HG03342 (cell line): ENCODE results near the gene KLF9.
"Not testable (repeated sequence)": the region's sequence is repeated elsewhere in the genome, so short reads cannot be mapped to it uniquely, and the experiment has no call there.

Source experiments
- ATAC-seq: cut with Tn5 transposase; IDR thresholded peaks from one replicate; pipeline ENCODE4 v1.9.1; 2021; ENCODE audit warnings: mild to moderate bottlenecking, moderate library complexity; ENCODE audit not compliant: unreplicated experiment

KLF9 gene

DNA sequence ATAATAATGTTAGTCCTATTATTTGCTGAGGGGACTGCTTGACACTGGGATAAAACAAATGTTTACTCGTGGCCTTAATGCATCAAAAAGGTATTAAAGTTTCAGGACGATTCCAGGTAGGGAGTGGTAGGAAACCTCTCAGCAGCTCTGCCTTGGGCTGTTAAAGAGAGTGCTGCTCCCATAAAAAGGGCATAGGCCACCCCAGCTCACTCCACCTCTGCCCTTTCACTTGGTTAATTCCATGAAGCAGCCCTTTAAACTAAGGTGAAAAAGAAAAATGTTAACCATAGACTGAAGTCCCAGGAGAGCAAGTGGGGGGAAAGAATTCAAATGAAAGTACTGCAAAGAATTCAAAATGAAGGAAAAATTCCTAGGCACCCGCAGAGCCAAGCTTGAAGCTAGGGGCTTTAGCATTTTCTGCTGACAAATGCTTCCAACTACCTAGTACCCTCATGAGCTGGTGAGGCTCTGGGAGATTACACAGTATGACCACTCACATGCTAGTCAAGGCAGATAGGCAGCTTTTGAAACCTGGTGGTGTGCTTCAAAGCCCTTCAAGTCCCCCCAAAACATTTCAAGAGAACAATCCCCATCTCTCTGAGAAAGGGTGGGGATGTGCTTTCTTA is 8.5 kb downstream of the KLF9 start:
- no peak for ATAC-seq

DNA sequence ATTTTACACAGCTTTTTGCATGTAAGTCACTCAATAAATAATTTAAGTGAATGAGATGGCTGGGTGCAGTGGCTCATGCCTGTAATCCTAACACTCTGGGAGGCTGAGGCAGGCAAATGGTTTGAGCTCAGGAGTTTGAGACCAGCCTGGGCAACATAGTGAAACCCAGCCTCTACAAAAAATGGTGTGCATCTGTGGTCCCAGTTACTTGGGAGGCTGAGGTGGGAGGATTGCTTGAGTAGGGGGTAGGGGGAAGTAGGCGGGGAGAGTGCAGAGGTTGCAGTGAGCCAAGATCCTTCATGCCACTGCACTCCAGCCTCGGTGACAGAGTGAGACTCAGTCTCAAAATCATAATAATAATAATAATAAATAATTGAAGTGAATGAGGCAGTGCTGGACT is 10.2 kb downstream of the KLF9 start:
- ATAC-seq = no peak

GRCh38 chr9:70403618-70404025 is 10.8 kb downstream of the KLF9 start:
- ATAC-seq = no peak

DNA sequence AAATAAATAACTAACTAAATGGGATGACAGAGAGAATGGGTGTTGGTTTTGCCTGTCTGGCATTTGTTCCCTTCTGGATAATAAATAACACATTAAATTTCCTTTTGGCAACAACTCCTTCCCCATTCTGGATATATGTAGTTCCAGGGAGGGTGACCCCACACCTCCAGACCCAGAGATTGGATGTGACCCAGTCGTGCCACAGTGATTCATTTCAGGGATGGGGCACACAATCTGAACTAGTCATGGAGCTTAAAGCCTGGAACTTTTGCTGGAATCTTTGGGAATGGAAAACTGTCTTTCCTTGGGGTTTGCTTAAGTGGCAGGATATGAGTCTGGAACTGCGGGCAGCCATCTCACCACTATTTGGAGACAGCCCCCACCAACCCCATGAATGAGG is 11.3 kb downstream of the KLF9 start:
- no peak for ATAC-seq

DNA sequence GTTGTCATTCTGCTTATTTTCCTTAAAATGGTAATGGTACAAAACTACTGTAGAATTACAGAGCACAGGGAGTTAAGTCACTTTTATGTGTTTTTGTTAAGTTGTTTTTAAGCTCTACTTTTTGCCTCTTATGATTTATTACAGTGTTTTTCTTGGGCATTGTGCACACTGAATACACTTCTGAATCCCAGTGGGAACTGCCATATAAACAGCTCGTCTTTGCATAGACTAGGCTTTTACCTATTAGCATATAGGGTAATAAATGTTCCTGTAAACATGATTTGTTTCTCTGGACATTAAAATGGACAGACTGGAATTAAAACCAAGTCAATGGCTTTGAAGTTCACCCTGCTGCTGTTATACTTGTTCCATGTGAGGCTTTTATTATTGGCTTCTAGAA is 12.2 kb downstream of the KLF9 start:
- no peak for ATAC-seq

GRCh38 chr9:70401241-70401640 is 13.2 kb downstream of the KLF9 start:
- not testable (repeated sequence) for ATAC-seq

GRCh38 chr9:70400107-70400892 is 14.2 kb downstream of the KLF9 start:
- ATAC-seq = no peak

DNA sequence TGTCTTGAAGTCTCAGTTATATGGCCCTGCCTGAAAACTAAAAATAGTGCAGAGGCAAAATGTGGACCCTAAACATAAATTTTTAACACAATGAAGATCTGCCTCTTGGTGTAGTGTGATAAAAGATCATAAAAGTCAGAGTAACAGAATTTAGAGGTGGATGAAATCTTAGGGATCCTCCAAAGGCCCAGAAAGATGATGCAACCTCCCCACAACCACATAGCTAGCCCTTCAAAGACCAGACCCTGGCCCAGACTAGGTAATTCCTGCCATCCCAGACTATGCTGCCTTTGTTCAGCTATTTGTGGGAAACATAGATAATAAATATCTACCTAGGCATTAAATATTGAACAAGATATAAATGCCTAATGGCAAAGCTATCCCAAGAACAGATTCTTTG is 15.3 kb downstream of the KLF9 start:
- ATAC-seq = no peak

GRCh38 chr9:70398145-70398556 is 16.3 kb downstream of the KLF9 start:
- ATAC-seq = peak; percentile 99

GRCh38 chr9:70395652-70396051 is 18.8 kb downstream of the KLF9 start:
- no peak for ATAC-seq

- no peak for ATAC-seq
These were observed 21.6 kb downstream of the KLF9 start for GRCh38 chr9:70392850-70393249.

GRCh38 chr9:70392189-70392588 is 22.3 kb downstream of the KLF9 start:
- ATAC-seq = no peak

DNA sequence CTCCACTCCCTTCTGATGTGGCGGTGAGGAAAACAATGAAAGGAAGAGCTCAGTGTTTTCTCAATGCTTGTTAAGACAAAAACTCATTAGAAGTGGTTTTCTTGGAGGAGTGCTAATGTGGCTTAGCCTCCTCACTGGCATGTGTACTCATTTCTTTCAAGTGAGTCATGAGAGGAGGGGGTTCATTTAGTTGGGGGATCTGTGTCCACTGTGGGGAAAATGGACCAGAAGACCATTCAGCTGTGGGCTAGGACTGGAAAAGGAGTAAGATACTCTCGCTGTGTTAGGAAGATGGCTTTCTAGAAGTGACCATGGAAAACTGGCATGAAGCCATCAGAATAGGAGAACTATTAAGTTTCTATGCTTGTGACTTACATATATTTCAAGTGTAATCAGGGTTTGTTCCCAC is 23.5 kb downstream of the KLF9 start:
- ATAC-seq = no peak

DNA sequence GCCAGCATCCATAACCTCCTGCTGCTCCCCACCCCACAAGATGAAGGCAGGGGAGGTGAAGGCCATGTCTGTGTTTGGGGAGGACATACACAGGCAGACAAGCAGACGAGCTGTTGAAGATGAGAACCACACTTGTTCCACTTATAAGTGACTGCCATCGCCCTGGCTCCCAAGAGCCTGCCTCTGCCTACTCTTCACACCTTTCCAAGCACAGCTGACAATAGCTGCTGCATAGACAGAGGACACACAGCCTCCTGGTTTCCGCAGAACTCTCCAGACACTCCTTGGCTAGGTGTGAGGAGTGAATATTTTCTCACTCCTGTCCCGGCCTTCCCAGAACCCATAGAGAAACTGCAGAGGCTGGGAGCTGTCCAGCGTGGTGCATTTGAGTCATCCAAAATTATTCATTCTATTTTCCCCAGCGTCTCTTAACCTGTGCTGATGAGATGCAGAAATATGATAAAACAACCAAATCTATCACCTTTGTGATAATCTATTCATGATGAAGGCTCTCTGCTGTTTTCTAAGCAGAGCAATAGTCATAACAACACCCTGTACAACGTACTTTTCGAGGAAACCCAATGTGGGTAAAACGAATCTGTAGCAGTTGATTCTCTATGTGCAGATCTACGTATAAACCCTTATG is 24.7 kb downstream of the KLF9 start:
- ATAC-seq = no peak

DNA sequence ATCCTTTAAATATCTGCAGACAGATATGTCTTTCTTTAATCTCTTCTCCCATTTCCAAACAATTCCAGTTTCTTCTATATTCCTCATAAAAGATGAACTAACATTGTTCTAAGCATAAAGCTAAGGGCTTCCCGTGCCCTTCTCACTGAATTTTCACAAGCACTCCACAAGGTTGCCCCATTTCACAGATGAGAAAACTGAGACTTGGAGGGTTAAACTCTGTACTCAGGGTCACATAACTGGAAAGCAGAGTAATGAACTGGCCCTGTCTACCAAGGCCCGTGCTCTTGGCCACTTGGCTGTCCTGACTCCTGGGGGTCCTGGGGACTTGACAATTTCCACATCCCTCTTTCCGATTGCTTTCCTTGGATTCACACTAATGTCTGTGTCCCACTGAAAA is 25.3 kb downstream of the KLF9 start:
- no peak for ATAC-seq

GRCh38 chr9:70387663-70388062 is 26.8 kb downstream of the KLF9 start:
- ATAC-seq = no peak

- ATAC-seq = no peak
These were observed 29.0 kb downstream of the KLF9 start for GRCh38 chr9:70385426-70385825.

DNA sequence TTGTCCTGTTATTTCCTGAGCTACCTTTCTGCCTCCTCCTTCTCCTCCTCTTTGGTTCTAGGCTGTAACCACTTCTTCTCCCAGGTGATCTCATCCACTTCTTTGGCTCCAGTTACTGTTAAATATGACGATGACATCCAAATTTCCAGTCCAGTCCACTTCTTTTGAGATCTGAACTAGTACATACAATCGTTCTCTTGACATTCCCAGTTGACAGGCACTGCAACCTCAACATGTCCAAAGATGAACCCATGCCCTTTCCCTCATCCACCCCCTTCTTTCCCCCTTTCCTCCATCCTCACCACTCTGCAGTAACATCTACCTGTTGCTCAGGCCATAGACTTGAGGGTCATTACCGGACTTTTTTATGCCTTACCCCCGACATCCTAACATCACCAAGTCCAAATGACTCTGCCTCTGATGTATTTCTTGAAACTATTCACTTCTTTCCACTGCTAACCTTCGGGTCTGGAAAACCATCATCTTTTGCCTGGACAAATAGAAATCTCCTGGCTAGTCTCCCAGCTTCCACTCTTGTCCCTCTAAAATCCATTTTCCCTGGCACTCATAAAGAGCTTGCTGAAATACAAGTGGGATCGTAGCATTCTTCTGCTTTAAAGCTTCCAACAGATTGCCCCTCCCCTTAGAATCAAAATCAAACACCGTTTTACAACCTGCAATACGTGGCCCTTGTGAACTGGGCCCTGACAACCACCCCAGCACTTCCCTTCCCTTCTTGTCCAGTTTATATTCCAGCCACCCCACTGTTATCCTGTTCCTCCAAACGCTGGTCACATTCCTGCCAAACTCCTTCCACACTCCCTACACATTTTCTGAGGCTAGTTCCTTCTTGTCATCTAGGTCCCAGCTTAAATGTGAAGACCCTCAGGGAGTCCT is 31.5 kb downstream of the KLF9 start:
- no peak for ATAC-seq

DNA sequence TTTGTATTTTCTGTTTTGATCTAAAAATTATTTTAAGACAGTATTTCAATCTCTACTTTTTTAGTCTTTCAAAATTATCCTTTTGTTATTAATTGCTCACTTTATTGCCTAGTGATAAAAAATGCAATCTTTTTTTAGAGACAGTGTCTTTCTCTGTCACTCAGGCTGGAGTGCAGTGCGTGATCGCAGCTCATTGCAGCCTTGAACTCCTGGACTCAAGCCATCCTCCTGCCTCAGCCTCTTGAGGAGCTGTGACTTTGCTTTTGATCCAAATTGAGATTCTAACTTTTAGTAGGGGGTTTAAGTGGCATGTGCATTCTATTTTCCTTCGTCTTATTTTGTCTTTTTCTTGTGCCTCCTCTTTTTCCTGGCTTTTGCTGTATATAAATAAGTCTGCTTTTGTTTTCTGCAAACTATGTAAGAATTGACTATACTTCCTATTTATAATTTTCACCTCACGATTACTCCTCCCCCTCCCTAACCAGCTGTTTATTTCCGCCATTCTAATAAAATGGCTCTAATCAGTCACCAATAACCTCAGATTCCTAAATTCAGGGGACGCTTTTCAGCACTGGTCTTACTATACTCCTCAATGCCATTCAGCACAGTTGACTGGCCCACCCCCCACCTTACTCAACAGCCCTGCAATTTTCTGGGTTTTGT is 32.3 kb downstream of the KLF9 start:
- no peak for ATAC-seq

DNA sequence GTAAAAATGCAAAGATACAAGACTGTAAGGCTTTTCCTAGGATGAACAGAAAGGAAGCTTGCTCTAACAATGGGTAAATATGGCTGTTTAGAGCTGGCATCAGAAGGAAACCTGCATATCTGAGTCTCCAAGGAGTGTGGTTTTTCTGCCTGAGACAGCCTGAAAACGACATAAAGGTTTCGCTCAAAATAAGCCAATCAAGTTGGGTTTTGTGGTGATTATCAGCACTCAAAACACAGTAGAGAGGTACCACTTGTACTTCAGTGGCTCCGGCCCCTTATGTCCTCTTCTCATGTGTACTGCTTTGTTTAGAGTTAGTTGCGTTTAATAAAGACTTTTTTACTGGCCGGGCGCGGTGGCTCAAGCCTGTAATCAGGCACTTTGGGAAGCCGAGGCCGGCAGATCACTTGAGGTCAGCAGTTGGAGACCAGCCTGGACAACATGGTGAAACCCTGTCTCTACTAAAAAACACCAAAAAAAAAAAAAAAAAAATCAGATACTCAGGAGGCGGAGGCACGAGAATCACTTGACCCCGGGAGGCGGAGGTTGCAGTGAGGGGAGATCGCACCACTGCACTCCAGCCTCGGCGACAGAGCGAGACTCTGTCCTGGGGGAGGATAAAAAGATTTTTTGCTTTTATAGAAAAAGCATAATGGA is 39.4 kb downstream of the KLF9 start:
- no peak for ATAC-seq
